Smooth muscle cell (in vitro differentiated cells): Measurements from ENCODE around the gene POFUT2. TPM values are rescaled to one million over a fixed set of nuclear protein-coding genes. Genes with fewer than 3 reads are reported as not detected.

Source experiments
- DNase-seq: peaks from one replicate; lab custom pipeline; 2025; ENCODE audit not compliant: unreplicated experiment; lab: John Stamatoyannopoulos, UW
- H2AFZ ChIP-seq: fragments of 200-600 bp; sonication (generic); 2 replicates; pipeline ENCODE4 v1.6.0; 2016; ENCODE audit warnings: antibody characterized with exemption, low read depth, mild to moderate bottlenecking
- H3F3A ChIP-seq: fragments of 200-600 bp; sonication (generic); 2 replicates; pipeline ENCODE4 v1.6.0; 2017; ENCODE audit warnings: antibody characterized with exemption, low read depth
- H3K27ac ChIP-seq: fragments of 200-600 bp; sonication (generic); 2 replicates; pipeline ENCODE4 v1.5.1; 2016; ENCODE audit warnings: low read depth, mild to moderate bottlenecking
- H3K27me3 ChIP-seq: fragments of 200-600 bp; sonication (generic); 2 replicates; pipeline ENCODE4 v1.6.1; 2016; ENCODE audit warnings: low read depth, mild to moderate bottlenecking
- H3K36me3 ChIP-seq: fragments of 200-600 bp; sonication (generic); 2 replicates; pipeline ENCODE4 v1.5.1; 2016; ENCODE audit warnings: low read depth
- H3K4me1 ChIP-seq: fragments of 200-600 bp; sonication (generic); 2 replicates; pipeline ENCODE4 v1.5.1; 2016; ENCODE audit warnings: low read depth
- H3K4me2 ChIP-seq: fragments of 200-600 bp; sonication (generic); 2 replicates; pipeline ENCODE4 v1.6.0; 2016; ENCODE audit warnings: mild to moderate bottlenecking
- H3K4me3 ChIP-seq: fragments of 200-600 bp; sonication (generic); 2 replicates; pipeline ENCODE4 v1.5.1; 2016; ENCODE audit warnings: mild to moderate bottlenecking
- H3K79me2 ChIP-seq: fragments of 200-600 bp; sonication (generic); 2 replicates; pipeline ENCODE4 v1.6.0; 2016; ENCODE audit warnings: low read depth, mild to moderate bottlenecking
- H3K9ac ChIP-seq: fragments of 200-600 bp; sonication (generic); 2 replicates; pipeline ENCODE4 v1.6.0; 2016; ENCODE audit warnings: low read depth
- H3K9me3 ChIP-seq: fragments of 200-600 bp; sonication (generic); replicated peaks from 2 replicates; pipeline ENCODE4 v1.5.1; 2016; ENCODE audit warnings: low read depth
- H4K20me1 ChIP-seq: fragments of 200-600 bp; sonication (generic); 2 replicates; pipeline ENCODE4 v1.6.0; 2016; ENCODE audit warnings: low read depth
- WGBS: methylation state at CpG from one replicate; pipeline ENCODE4 v1.1.7; 2016; ENCODE audit warnings: low lambda C conversion rate; 5-methylcytosine and 5-hydroxymethylcytosine counted together
- polyA plus RNA-seq: library from polyadenylated mRNA; unstranded; fragments of >200 nt; fragmentation: Nextera tagmentation; extraction: Ambion mirVana; gene quantifications from 2 replicates; pipeline ENCODE4 v1.2.1, GENCODE V29; 2016
- total RNA-seq: library from RNA; depleted of rRNA; stranded (reverse); fragments of >200 nt; gene quantifications from 2 replicates; pipeline ENCODE4 v1.2.3, GENCODE V29; 2014
- TF ChIP-seq, protein P1 (sequence below): fragments of 200-600 bp; sonication (generic); IDR thresholded peaks from 2 replicates; pipeline ENCODE4 v1.5.1; 2017; ENCODE audit warnings: borderline replicate concordance, mild to moderate bottlenecking, antibody characterized with exemption; ENCODE audit not compliant: insufficient read depth, poor library complexity, severe bottlenecking

POFUT2 gene
- total and polyA plus RNA-seq, 2 experiments from 2014 or later = 32.1 to 70.0 TPM

DNA sequence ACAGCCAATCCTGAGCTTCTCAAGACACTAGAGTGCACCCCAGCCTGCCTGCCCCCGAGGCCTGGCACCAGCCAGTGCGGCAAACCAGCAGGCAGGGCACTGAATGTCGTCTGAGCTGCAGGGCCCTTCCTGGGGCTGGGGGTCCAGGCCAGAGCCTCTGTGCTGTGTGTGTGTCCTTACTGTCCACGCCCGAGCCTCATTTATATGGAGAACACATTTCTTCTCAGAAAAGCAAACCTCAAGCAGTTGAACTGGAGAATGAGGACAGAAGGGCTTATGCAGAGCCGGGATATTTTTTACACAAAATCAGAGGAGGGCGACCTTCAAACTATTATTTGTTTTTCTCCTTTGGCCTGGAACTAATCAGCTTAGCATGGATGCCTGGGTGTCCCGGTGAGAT, 52.7 kb downstream of the POFUT2 start:
- Histone ChIP-seq H2AFZ (no peak overlapping the region), H3K27ac (no peak overlapping the region), H3K9ac (no peak overlapping the region), H3K4me3 (no peak overlapping the region), H3K4me2 (no peak overlapping the region), H4K20me1 (no peaks in the 10 kb centered on the region), H3K79me2 (no peaks in the 10 kb centered on the region), H3F3A (no peaks in the 10 kb centered on the region), H3K27me3 (no peaks in the 10 kb centered on the region), H3K4me1 (no peaks in the 10 kb centered on the region), H3K9me3 (no peaks in the 10 kb centered on the region), H3K36me3 (no peaks in the 10 kb centered on the region)
- TF ChIP-seq, protein P1, sequence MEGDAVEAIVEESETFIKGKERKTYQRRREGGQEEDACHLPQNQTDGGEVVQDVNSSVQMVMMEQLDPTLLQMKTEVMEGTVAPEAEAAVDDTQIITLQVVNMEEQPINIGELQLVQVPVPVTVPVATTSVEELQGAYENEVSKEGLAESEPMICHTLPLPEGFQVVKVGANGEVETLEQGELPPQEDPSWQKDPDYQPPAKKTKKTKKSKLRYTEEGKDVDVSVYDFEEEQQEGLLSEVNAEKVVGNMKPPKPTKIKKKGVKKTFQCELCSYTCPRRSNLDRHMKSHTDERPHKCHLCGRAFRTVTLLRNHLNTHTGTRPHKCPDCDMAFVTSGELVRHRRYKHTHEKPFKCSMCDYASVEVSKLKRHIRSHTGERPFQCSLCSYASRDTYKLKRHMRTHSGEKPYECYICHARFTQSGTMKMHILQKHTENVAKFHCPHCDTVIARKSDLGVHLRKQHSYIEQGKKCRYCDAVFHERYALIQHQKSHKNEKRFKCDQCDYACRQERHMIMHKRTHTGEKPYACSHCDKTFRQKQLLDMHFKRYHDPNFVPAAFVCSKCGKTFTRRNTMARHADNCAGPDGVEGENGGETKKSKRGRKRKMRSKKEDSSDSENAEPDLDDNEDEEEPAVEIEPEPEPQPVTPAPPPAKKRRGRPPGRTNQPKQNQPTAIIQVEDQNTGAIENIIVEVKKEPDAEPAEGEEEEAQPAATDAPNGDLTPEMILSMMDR = no peak
- WGBS = 88% methylated on average over 8 of the region's 8 CpGs
- DNase-seq = no peak

DNA sequence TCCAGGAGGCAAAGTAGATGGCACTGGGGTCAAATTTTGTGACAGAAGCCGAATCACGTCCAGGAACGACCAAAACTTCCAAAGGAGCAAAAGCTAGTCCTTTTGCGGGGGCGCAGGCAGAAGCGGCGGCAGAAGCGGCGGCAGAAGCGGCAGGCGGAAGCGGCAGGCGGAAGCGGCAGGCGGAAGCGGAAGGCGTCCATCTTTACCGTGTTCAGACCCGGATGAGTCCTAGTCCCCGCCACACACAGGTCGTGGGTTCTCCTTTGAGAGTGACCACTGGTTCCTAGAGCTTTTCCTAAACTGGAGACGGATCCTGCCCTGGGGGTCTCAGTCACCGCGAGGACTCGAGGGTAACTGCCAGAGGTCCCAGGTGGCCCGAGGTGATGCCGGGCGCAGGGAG, 53.6 kb downstream of the POFUT2 start:
- Histone ChIP-seq H3K79me2 (no peaks in the 10 kb centered on the region), H4K20me1 (no peaks in the 10 kb centered on the region), H3K4me3 (no peak overlapping the region), H3K4me1 (no peaks in the 10 kb centered on the region), H3K9me3 (no peaks in the 10 kb centered on the region), H3F3A (peaks cover under 1% of the 10 kb centered on the region), H2AFZ (no peak overlapping the region), H3K9ac (no peak overlapping the region), H3K36me3 (no peaks in the 10 kb centered on the region), H3K27ac (no peak overlapping the region), H3K27me3 (no peaks in the 10 kb centered on the region), H3K4me2 (no peak overlapping the region)
- 94% methylated on average over 28 of the region's 28 CpGs for WGBS
- DNase-seq = no peak
- TF ChIP-seq, protein P1 = no peak

DNA sequence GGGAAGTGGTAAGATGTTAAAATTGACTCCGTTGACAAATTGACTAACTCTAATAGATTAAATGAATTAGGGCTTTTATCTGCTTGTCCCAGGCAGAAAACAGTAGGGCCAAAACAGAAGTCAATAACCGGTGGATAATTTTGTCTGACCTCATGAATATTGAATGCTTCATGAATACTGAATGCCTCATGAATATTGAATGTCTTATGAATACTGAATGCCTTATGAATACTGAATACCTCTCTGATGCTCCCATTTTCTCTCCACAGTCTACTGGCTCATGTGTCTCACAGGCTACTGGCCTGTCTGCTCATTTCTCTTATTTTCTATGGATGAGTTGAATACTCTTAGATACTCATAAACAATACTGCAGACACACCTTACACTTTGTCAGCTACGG, 56.0 kb downstream of the POFUT2 start:
- no peak for DNase-seq
- Histone ChIP-seq H3K36me3 (no peaks in the 10 kb centered on the region), H3K27me3 (no peaks in the 10 kb centered on the region), H3K27ac (no peak overlapping the region), H3K9me3 (no peaks in the 10 kb centered on the region), H3K9ac (no peak overlapping the region), H3K4me2 (no peak overlapping the region), H3F3A (peaks cover 21% of the 10 kb centered on the region), H3K79me2 (no peaks in the 10 kb centered on the region), H3K4me3 (no peak overlapping the region), H2AFZ (no peak overlapping the region), H3K4me1 (no peaks in the 10 kb centered on the region), H4K20me1 (peaks cover 13% of the 10 kb centered on the region)
- 95% methylated on average over 3 of the region's 3 CpGs for WGBS
- TF ChIP-seq, protein P1 = no peak

DNA sequence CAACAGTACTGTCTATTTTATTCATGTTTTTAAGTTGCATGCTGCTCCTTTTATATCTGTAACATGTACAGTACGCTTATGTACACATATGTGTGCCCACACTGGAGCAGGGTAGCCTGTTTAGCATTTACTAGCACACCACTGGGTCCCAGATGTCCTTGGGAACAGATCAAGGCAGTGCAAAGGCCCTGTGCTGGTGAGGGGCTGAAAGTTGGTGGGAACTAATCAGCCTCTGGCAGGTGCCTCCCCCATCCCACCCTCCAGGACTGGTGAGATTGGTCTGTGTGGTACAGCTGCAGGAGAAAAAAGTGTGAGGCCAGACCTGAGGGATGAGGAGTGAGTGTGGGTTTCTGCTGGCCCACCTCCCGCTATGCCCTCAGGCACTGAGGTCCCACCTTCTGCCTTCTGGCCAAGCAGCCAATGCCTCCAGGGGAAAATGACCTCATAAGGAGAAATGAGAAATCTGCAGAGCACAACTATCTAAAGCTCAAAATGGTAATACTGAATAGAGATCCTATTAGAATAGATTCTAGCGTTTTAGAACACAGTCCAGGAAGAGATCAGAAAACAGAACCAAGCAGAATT, 58.9 kb downstream of the POFUT2 start:
- DNase-seq = no peak
- Histone ChIP-seq H3K36me3 (no peaks in the 10 kb centered on the region), H2AFZ (no peak overlapping the region), H3K79me2 (no peaks in the 10 kb centered on the region), H3K27ac (peak overlapping the region; percentile 66), H3K9ac (no peak overlapping the region), H3K4me1 (peaks cover 3% of the 10 kb centered on the region), H3K27me3 (no peaks in the 10 kb centered on the region), H3K9me3 (no peaks in the 10 kb centered on the region), H3K4me2 (peak overlapping the region; percentile 45), H4K20me1 (peaks cover 13% of the 10 kb centered on the region), H3K4me3 (no peak overlapping the region), H3F3A (peaks cover 40% of the 10 kb centered on the region)
- TF ChIP-seq, protein P1 = no peak
- 77% methylated on average over 3 of the region's 3 CpGs for WGBS
